Esophagus (tissue), 2 donors: ENCODE measurements around the gene HCK. TPM values are rescaled to one million over a fixed set of nuclear protein-coding genes. Genes with fewer than 3 reads are reported as not detected.

Experiments used
- H3K27ac ChIP-seq, 2 donors: one replicate each; pipeline ENCODE4 v1.5.1; 2013; ENCODE audit warnings: low read depth in 2 of 2, mild to moderate bottlenecking in 2 of 2, inconsistent platforms in 1 of 2, low read length in 1 of 2, moderate library complexity in 1 of 2
- H3K27me3 ChIP-seq, 2 donors: one replicate each; pipeline ENCODE4 v1.6.1; 2013; ENCODE audit warnings: low read length in 2 of 2, control low read depth in 1 of 2, mild to moderate bottlenecking in 1 of 2; ENCODE audit not compliant: insufficient read depth in 2 of 2, control insufficient read depth in 1 of 2
- H3K36me3 ChIP-seq, 2 donors: one replicate each; pipeline ENCODE4 v1.6.1; 2013; ENCODE audit warnings: low read length in 1 of 2; ENCODE audit not compliant: control insufficient read depth in 2 of 2, insufficient read depth in 2 of 2
- H3K4me1 ChIP-seq, 2 donors: one replicate each; pipeline ENCODE4 v1.6.1; 2013; ENCODE audit warnings: low read length in 1 of 2; ENCODE audit not compliant: control insufficient read depth in 2 of 2, insufficient read depth in 2 of 2
- H3K4me3 ChIP-seq, 2 donors: one replicate each; pipeline ENCODE4 v1.5.1; 2013; ENCODE audit warnings: low read length in 2 of 2, mild to moderate bottlenecking in 2 of 2, low read depth in 1 of 2, moderate library complexity in 1 of 2
- H3K9me3 ChIP-seq, 2 donors: one replicate each; pipeline ENCODE4 v1.6.1; 2013; ENCODE audit warnings: mild to moderate bottlenecking in 2 of 2, low read depth in 1 of 2, low read length in 1 of 2, moderate library complexity in 1 of 2; ENCODE audit not compliant: control insufficient read depth in 2 of 2, insufficient read depth in 1 of 2
- WGBS, 2 donors: extraction: QIAGEN DNeasy Blood & Tissue Kit; methylation state at CpG; one replicate each; pipeline ENCODE4 v1.1.7; 2013; 5-methylcytosine and 5-hydroxymethylcytosine counted together
- polyA plus RNA-seq, 2 donors: library from polyadenylated mRNA; stranded (reverse); fragments of 200-250 nt; gene quantifications; one replicate each; pipeline ENCODE4 v1.2.3, GENCODE V29; 2013
- donor health status: healthy with polysubstance abuse.
- donor health status: Bipolar disorder and iron deficiency.

HCK gene
- polyA plus RNA-seq, 2 donors: 1.3 to 2.9 TPM

DNA sequence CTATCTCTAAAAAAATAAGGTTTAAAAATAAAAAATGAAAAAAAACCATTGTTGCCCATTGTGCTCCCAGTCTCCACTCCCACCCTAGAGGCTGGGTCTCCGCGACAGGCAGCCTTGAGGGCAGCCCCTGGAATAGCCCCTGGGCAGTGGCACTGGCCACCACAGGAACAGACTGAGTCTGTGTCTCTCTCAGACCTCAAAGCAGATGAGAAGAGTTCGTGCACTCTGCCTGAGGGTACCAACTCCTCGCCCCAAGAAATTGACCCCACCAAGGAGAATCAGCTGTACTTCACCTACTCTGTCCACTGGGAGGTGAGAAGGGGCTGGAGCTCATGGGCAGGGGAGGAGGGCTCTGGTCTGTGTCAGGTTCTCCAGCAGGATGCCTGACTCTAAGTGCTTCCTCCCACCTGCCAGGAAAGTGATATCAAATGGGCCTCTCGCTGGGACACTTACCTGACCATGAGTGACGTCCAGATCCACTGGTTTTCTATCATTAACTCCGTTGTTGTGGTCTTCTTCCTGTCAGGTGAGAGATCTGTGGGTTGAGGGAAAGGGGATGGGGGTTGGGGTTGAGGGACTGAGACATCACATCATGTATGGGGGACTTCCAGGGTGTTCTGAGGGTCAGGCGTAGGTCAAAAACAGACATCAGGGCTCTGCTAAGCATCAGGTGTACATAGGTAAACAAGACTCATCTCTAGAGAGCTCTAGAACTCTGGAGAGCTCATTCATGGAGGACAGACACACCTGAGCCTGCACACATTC, 93.0 kb downstream of the HCK start:
- no peaks in the 10 kb centered on the region for H3K4me1 ChIP-seq
- no peak overlapping the region for H3K27ac ChIP-seq
- WGBS, 2 donors: 95% methylated on average over 8 of the region's 8 CpGs
- no peaks in the 10 kb centered on the region for H3K27me3 ChIP-seq
- H3K4me3 ChIP-seq: no peak overlapping the region
- H3K9me3 ChIP-seq: no peaks in the 10 kb centered on the region
- H3K36me3 ChIP-seq: peaks cover 51 to 59% of the 10 kb centered on the region in 2 donors

DNA sequence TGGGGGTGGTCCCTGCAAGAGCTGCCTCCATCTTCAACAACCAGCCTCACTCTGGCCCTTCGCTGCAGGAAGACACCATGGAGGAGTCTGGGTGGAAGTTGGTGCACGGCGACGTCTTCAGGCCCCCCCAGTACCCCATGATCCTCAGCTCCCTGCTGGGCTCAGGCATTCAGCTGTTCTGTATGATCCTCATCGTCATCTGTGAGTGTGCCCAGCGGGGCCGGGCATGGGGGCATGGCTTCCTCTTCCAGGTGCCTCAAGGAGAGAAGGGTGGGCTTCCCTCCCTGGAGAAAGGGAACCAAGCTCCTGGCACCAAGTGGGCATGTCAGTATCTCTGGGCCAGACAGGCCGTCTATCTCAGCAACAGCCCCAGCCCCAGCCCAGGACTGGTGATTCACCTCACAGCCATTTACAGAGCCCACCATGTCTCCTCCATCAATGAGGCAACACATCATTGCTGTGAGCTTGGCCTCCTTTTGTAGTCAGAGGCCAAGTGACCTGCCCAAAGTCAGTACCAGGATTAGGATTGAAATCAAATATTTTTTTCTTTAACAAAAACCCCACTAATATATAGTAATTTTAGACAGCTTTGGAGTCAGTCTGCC, 97.6 kb downstream of the HCK start:
- H3K9me3 ChIP-seq: no peaks in the 10 kb centered on the region
- H3K4me1 ChIP-seq: no peaks in the 10 kb centered on the region
- peaks cover 40 to 57% of the 10 kb centered on the region in 2 donors for H3K36me3 ChIP-seq
- 89 to 92% methylated on average over 8 of the region's 8 CpGs for WGBS, 2 donors
- H3K27ac ChIP-seq: no peak overlapping the region
- no peaks in the 10 kb centered on the region for H3K27me3 ChIP-seq
- no peak overlapping the region for H3K4me3 ChIP-seq

DNA sequence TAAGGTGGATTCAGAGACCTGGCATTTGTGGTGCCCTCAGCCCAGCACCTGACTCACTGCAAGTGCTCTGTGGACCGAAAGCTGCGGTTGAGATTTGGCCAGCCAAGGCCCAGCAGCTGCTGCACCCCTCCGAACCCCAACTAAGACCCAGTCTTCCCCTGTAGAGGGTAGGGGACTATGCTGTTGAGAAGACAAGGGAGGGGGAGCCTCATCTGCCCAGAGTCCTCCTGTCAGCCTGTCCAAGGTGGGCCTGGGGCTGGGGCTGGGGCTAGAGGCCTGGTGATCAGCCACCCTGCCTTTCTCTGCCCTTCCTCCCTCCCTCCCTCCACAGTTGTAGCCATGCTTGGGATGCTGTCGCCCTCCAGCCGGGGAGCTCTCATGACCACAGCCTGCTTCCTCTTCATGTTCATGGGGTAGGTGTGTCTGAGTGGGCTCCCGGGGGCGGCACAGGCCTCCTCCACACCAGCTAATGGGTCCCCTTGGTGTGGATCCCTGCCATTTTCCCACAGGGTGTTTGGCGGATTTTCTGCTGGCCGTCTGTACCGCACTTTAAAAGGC, 98.3 kb downstream of the HCK start:
- H3K4me3 ChIP-seq: no peak overlapping the region

More for the DNA sequence above, 98.3 kb downstream of the HCK start:
- 88 to 93% methylated on average over 10 of the region's 10 CpGs for WGBS, 2 donors
- Histone ChIP-seq H3K4me1 (peaks cover 0 to 6% of the 10 kb centered on the region in 2 donors), H3K27me3 (no peaks in the 10 kb centered on the region), H3K27ac (no peak overlapping the region), H3K9me3 (no peaks in the 10 kb centered on the region), H3K36me3 (peaks cover 34 to 57% of the 10 kb centered on the region in 2 donors)

Other genes starting within 250 kb of the HCK start
- gene MYLK2, start 232.9 kb upstream of the HCK start, polyA plus RNA-seq: under 1 TPM; 0.08 to 0.11 TPM
- gene FOXS1, start 206.6 kb upstream of the HCK start, polyA plus RNA-seq: under 1 TPM; 0.35 to 0.41 TPM
- gene DUSP15, start 181.7 kb upstream of the HCK start, polyA plus RNA-seq: under 1 TPM; 0.55 to 0.58 TPM
- gene TTLL9, start 181.6 kb upstream of the HCK start, polyA plus RNA-seq: under 1 TPM; 0.12 to 0.14 TPM
- gene PDRG1, start 100.2 kb upstream of the HCK start, polyA plus RNA-seq: 10 to 100 TPM in 1 of 2 donors, 1 to 10 TPM in 1; 6.8 to 13.8 TPM
- under 1 TPM in 1 of 2 donors, not detected in 1; under 0.01 TPM for gene XKR7, start 84.1 kb upstream of the HCK start, polyA plus RNA-seq
- 1 to 10 TPM; 1.8 to 2.9 TPM for gene CCM2L, start 41.8 kb upstream of the HCK start, polyA plus RNA-seq
- 10 to 100 TPM; 22.9 to 26.6 TPM for gene TM9SF4, start 57.5 kb downstream of the HCK start, polyA plus RNA-seq
- gene PLAGL2, start 155.5 kb downstream of the HCK start, polyA plus RNA-seq: 1 to 10 TPM; 4.1 to 6.4 TPM
- gene POFUT1, start 155.6 kb downstream of the HCK start, polyA plus RNA-seq: 1 to 10 TPM; 5.2 to 7.8 TPM
- gene KIF3B, start 225.4 kb downstream of the HCK start, polyA plus RNA-seq: 1 to 10 TPM; 2.6 to 4.5 TPM